HCT116 (cell line): ENCODE results near the gene PDE6A. TPM values are rescaled to one million over a fixed set of nuclear protein-coding genes. Genes with fewer than 3 reads are reported as not detected.

Experiments
- ATAC-seq: fragments of 200-7000 bp; cut with Tn5 transposase; 2 replicates; pipeline ENCODE4 v1.9.1; 2020; ENCODE audit warnings: mild to moderate bottlenecking, moderate library complexity
- BruUV-seq: library from RNA; stranded (reverse); fragments of 400-500 nt; replicated peaks from 2 replicates; lab custom pipeline; 2021; lab: Mats Ljungman, UMichigan
- CTCF ChIA-PET: fragments of 300-600 bp; sonication (Branson Sonifier 250); formaldehyde crosslinking; loops from one replicate; lab custom pipeline; 2021; ENCODE audit warnings: antibody characterized with exemption; lab: Charles Lee
- POLR2A ChIA-PET: fragments of 300-600, 350-600 bp; sonication (Branson Sonifier 250); formaldehyde crosslinking; loops from one replicate; lab custom pipeline; 2021; ENCODE audit warnings: antibody characterized with exemption; lab: Charles Lee
- RAD21 ChIA-PET, 2 experiments: fragments of 300-600 bp; sonication (Branson Sonifier 250); formaldehyde crosslinking; loops; one replicate each; lab custom pipeline; 2023; ENCODE audit warnings: low total read pairs in 2 of 2; ENCODE audit not compliant: uncharacterized antibody in 2 of 2, unreplicated experiment in 2 of 2, low non-redundant PET in 1 of 2; lab: Charles Lee
- DNase-seq: peaks from one replicate; pipeline ENCODE4 v3.0.0-alpha.2; 2010; ENCODE audit warnings: low read depth, low spot score
- H2AFZ ChIP-seq: fragments of 200-600 bp; shearing (Covaris generic), sonication (generic); 2 replicates; pipeline ENCODE4 v1.6.1; 2017; ENCODE audit warnings: low read depth, mixed run types, mixed read lengths, antibody characterized with exemption, low read length; ENCODE audit not compliant: poor library complexity, severe bottlenecking
- H3K27ac ChIP-seq: 2 replicates; pipeline ENCODE4 v1.5.1; 2012; ENCODE audit warnings: low read depth, low read length
- H3K27me3 ChIP-seq: fragments of 200-600 bp; sonication (generic); 2 replicates; pipeline ENCODE4 v1.6.1; 2016; ENCODE audit warnings: mixed run types, low read length, mixed read lengths; ENCODE audit not compliant: insufficient read depth
- H3K36me3 ChIP-seq, 2 experiments: fragments of 200-500 bp in 1 of 2; fragments of 200-600 bp in 1 of 2; sonication (Bioruptor generic) in 1 of 2; sonication (generic) in 1 of 2; 2 replicates each; pipeline versions ENCODE4 v1.5.1 to v1.6.1; 2014 to 2016; ENCODE audit warnings: low read length in 2 of 2, inconsistent platforms in 1 of 2, mixed read lengths in 1 of 2, mixed run types in 1 of 2; ENCODE audit not compliant: insufficient read depth in 2 of 2, control insufficient read depth in 1 of 2
- H3K4me1 ChIP-seq, 2 experiments: fragments of 200-600 bp in 1 of 2; sonication (generic) in 1 of 2; 2 replicates each; pipeline versions ENCODE4 v1.5.1 to v1.6.1; 2012 to 2017; ENCODE audit warnings: low read length in 2 of 2, inconsistent platforms in 1 of 2, mild to moderate bottlenecking in 1 of 2, mixed read lengths in 1 of 2, mixed run types in 1 of 2, moderate library complexity in 1 of 2; ENCODE audit not compliant: insufficient read depth in 2 of 2, control insufficient read depth in 1 of 2
- H3K4me2 ChIP-seq: fragments of 200-600 bp; sonication (generic); 2 replicates; pipeline ENCODE4 v1.6.1; 2017; ENCODE audit warnings: mixed run types, low read length, mixed read lengths
- H3K4me3 ChIP-seq, 2 experiments: fragments of 200-600 bp in 1 of 2; sonication (generic) in 1 of 2; replicated peaks in 1 of 2; 2 replicates each; pipeline ENCODE4 v1.5.1; 2011 to 2016; ENCODE audit warnings: low read length in 2 of 2, control low read depth in 1 of 2, low read depth in 1 of 2, mild to moderate bottlenecking in 1 of 2, mixed read lengths in 1 of 2, mixed run types in 1 of 2
- H3K79me2 ChIP-seq: fragments of 200-600 bp; sonication (generic); 2 replicates; pipeline ENCODE4 v1.6.1; 2017; ENCODE audit warnings: mild to moderate bottlenecking, mixed run types, low read length, moderate library complexity, mixed read lengths; ENCODE audit not compliant: insufficient read depth
- H3K9ac ChIP-seq: fragments of 200-600 bp; sonication (generic); 2 replicates; pipeline ENCODE4 v1.6.1; 2016; ENCODE audit warnings: low read length, mixed read lengths
- H3K9me2 ChIP-seq: fragments of 200-600 bp; sonication (generic), shearing (Covaris generic); 2 replicates; pipeline ENCODE4 v1.6.1; 2017; ENCODE audit warnings: mixed run types, mild to moderate bottlenecking, moderate library complexity; ENCODE audit not compliant: insufficient read depth
- H3K9me3 ChIP-seq, 2 experiments: fragments of 200-500 bp in 1 of 2; fragments of 200-600 bp in 1 of 2; sonication (Bioruptor generic) in 1 of 2; sonication (generic) in 1 of 2; 2 replicates each; pipeline ENCODE4 v1.6.1; 2014 to 2017; ENCODE audit warnings: low read length in 2 of 2, mixed read lengths in 2 of 2, inconsistent platforms in 1 of 2, low read depth in 1 of 2, mild to moderate bottlenecking in 1 of 2, mixed run types in 1 of 2, moderate library complexity in 1 of 2; ENCODE audit not compliant: control insufficient read depth in 1 of 2, insufficient read depth in 1 of 2
- H4K20me1 ChIP-seq: fragments of 200-600 bp; sonication (generic), shearing (Covaris generic); 2 replicates; pipeline ENCODE4 v1.6.1; 2017; ENCODE audit warnings: mixed run types, mild to moderate bottlenecking, moderate library complexity; ENCODE audit not compliant: insufficient read depth
- CBX3 ChIP-seq: IDR thresholded peaks from 2 replicates; pipeline ENCODE4 v1.6.1; 2012; ENCODE audit warnings: low read depth
- CEBPB ChIP-seq: IDR thresholded peaks from 2 replicates; pipeline ENCODE4 v1.6.1; 2012; ENCODE audit warnings: low read depth
- EGR1 ChIP-seq: IDR thresholded peaks from 2 replicates; pipeline ENCODE4 v1.6.1; 2012; ENCODE audit warnings: low read depth
- ELF1 ChIP-seq: IDR thresholded peaks from 2 replicates; pipeline ENCODE4 v1.6.1; 2012; ENCODE audit warnings: low read depth, borderline replicate concordance
- EZH2phosphoT487 ChIP-seq: fragments of 200-600 bp; IDR thresholded peaks from 2 replicates; pipeline ENCODE4 v1.6.1; 2018; ENCODE audit warnings: antibody characterized with exemption, borderline replicate concordance
- FOSL1 ChIP-seq: IDR thresholded peaks from 2 replicates; pipeline ENCODE4 v1.6.1; 2012; ENCODE audit warnings: low read depth
- JUND ChIP-seq: IDR thresholded peaks from 2 replicates; pipeline ENCODE4 v1.6.1; 2012
- MAX ChIP-seq: IDR thresholded peaks from 2 replicates; pipeline ENCODE4 v1.6.1; 2012
- POLR2A ChIP-seq: IDR thresholded peaks from 2 replicates; pipeline ENCODE4 v1.7.0; 2011; ENCODE audit warnings: borderline replicate concordance; ENCODE audit not compliant: insufficient read depth, insufficient read length; ENCODE audit errors: extremely low read depth
- REST ChIP-seq: IDR thresholded peaks from 2 replicates; pipeline ENCODE4 v1.6.1; 2012; ENCODE audit warnings: low read depth
- SIN3A ChIP-seq: IDR thresholded peaks from 2 replicates; pipeline ENCODE4 v1.6.1; 2012; ENCODE audit warnings: low read depth
- SP1 ChIP-seq: IDR thresholded peaks from 2 replicates; pipeline ENCODE4 v1.6.1; 2012; ENCODE audit warnings: low read depth
- ZBTB33 ChIP-seq: IDR thresholded peaks from 2 replicates; pipeline ENCODE4 v1.6.1; 2011; ENCODE audit warnings: mild to moderate bottlenecking, low read length, moderate library complexity; ENCODE audit not compliant: insufficient replicate concordance; ENCODE audit errors: extremely low read depth
- ZNF274 ChIP-seq: fragments of 200-500 bp; sonication (Bioruptor generic); IDR thresholded peaks from 2 replicates; pipeline ENCODE4 v1.6.1; 2014; ENCODE audit warnings: mild to moderate bottlenecking, low read depth, low read length, inconsistent platforms
- intact Hi-C: fragments of 100-400 bp; cut with micrococcal nuclease; formaldehyde crosslinking; loops from 2 replicates; pipeline ENCODE4 v1.10.0; 2022
- total RNA-seq: library from RNA; stranded (reverse); gene quantifications from one replicate; pipeline ENCODE4 v1.2.1, GENCODE V29; 2021; ENCODE audit not compliant: unreplicated experiment

The PDE6A gene
- total RNA-seq, 1 experiment from 2014 or later, result not detected

DNA sequence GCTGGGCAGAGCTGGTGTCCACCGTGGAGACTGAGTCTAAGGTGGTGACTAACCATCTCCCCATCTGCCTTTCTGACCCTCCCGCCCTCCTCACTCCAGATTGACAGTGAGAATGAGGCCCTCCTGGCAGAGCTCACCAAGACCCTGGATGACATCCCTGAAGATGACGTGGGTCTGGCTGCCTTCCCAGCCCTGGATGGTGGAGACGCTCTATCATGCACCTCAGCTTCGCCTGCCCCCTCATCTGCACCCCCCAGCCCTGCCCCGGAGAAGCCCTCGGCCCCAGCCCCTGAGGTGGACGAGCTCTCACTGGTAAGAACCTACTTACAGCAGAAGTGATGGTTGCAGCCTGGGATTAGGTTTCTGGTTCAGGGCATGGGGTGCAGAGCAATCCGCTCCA, 118.0 kb downstream of the PDE6A start (continued):
- TF ChIP-seq ZNF274 (no peak), ZBTB33 (no peak)

DNA sequence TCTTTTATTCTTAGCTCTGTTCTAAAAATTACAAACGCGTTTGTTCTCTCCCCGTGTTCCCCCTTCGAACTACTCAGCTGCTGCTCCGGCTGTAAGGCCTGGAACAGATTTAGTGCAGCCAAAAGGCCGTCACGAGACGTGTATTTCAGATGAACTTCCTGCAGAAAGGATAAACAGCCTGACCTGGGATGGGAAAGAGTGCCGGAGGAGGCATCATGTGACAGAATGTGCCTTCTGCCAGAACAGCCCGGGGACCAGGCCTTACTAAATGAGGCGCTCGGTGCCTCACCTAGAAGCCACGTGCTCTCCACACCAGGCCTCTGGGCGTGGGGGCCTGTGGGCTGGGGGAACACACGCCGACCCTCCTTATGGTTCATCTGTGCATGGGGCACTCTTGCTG, 119.7 kb downstream of the PDE6A start:
- H3K27me3 ChIP-seq, result no peaks in the 10 kb centered on the region
- H4K20me1 ChIP-seq, result no peaks in the 10 kb centered on the region
- POLR2A ChIA-PET, result no interaction called here
- no peaks in the 10 kb centered on the region for H3K9me2 ChIP-seq
- CTCF ChIA-PET, result interaction anchor here (7.0 kb wide), 1 partner anchor 187 kb away, joined by 54 read pairs; no protein-coding TSS in a partner anchor
- DNase-seq, result no peak
- RAD21 ChIA-PET, result no interaction called here
- no peak for ATAC-seq
- TF ChIP-seq FOSL1 (no peak), ELF1 (no peak), REST (no peak), POLR2A (no peak), SIN3A (no peak), ZBTB33 (no peak), EGR1 (no peak), JUND (no peak), MAX (no peak), EZH2phosphoT487 (no peak), SP1 (no peak), CBX3 (no peak), CEBPB (no peak)
- H3K4me2 ChIP-seq, result no peak overlapping the region
- H3K36me3 ChIP-seq, result no peaks in the 10 kb centered on the region
- no TSS peak for BruUV-seq
- no peak overlapping the region for H3K27ac ChIP-seq
- H2AFZ ChIP-seq, result no peak overlapping the region
- no peak overlapping the region for H3K9ac ChIP-seq
- no peaks in the 10 kb centered on the region for H3K79me2 ChIP-seq
- H3K4me1 ChIP-seq, result peaks cover 0 to 5% of the 10 kb centered on the region in 2 experiments; a peak in 1 of 4 replicates
- no peaks in the 10 kb centered on the region for H3K9me3 ChIP-seq
- intact Hi-C loops, result no loop called here
- no peak overlapping the region for H3K4me3 ChIP-seq
